Right lobe of liver (tissue), 6 donors: ENCODE measurements around the gene ZNF609. TPM values are rescaled to one million over a fixed set of nuclear protein-coding genes. Genes with fewer than 3 reads are reported as not detected.

Source experiments
- ATAC-seq, 4 donors: fragments of 200-7000 bp; cut with Tn5 transposase; one replicate each; pipeline ENCODE4 v1.9.1; 2020; ENCODE audit warnings: mild to moderate bottlenecking in 4 of 4, moderate library complexity in 4 of 4
- DNase-seq, 3 donors: peaks; one replicate each; pipeline ENCODE4 v3.0.0-alpha.2; 2020
- H3K27ac ChIP-seq, 3 donors: fragments of 200-600 bp; one replicate each; pipeline ENCODE4 v1.8.0; 2022
- H3K27me3 ChIP-seq, 2 donors: fragments of 200-600 bp; one replicate each; pipeline ENCODE4 v1.8.0; 2022
- H3K36me3 ChIP-seq, 4 donors: fragments of 200-600 bp; sonication (generic) in 1 of 4; one replicate each; pipeline versions ENCODE4 v1.5.1 to v1.8.0; 2017 to 2022; ENCODE audit warnings: control low read depth in 1 of 4
- H3K4me1 ChIP-seq, 4 donors: fragments of 200-600 bp; sonication (generic) in 1 of 4; one replicate each; pipeline versions ENCODE4 v1.5.1 to v1.8.0; 2017 to 2022; ENCODE audit warnings: control low read depth in 1 of 4
- H3K4me3 ChIP-seq, 3 donors: fragments of 200-600 bp; one replicate each; pipeline ENCODE4 v1.8.0; 2022
- H3K9me3 ChIP-seq, 4 donors: fragments of 200-600 bp; sonication (generic) in 1 of 4; one replicate each; pipeline versions ENCODE4 v1.5.1 to v1.8.0; 2017 to 2022; ENCODE audit warnings: control low read depth in 1 of 4
- CTCF ChIP-seq, 4 donors: fragments of 200-600 bp in 3 of 4; fragments of 450-650 bp in 1 of 4; IDR thresholded peaks; one replicate each; pipeline versions ENCODE4 v1.5.1 to v1.8.0; 2016 to 2022; ENCODE audit warnings: antibody characterized with exemption in 4 of 4, mild to moderate bottlenecking in 2 of 4
- POLR2A ChIP-seq: fragments of 450-650 bp; IDR thresholded peaks from one replicate; pipeline ENCODE4 v1.6.1; 2017; ENCODE audit warnings: antibody characterized with exemption, mild to moderate bottlenecking
- WGBS: methylation state at CpG from one replicate; pipeline ENCODE4 v1.1.6; 2018; ENCODE audit warnings: low coverage, low lambda C conversion rate; ENCODE audit not compliant: insufficient coverage; ENCODE audit errors: missing lambda C conversion rate; 5-methylcytosine and 5-hydroxymethylcytosine counted together
- intact Hi-C, 2 donors: fragments of 100-400 bp; cut with DNase I; formaldehyde crosslinking; loops; one replicate each; pipeline versions ENCODE4 v1.11.2 to v1.14.1; 2022
- total RNA-seq, 6 experiments: library from RNA; depleted of rRNA in 2 of 6; stranded (reverse); fragments of >200 nt in 2 of 6; fragmentation: NEBNext Ultra II Directional in 3 of 6; extraction: Animal tissue kit (Norgen Biotek cat#: 25700) in 3 of 6; gene quantifications; one replicate each; pipeline versions ENCODE4 v1.1.0 to v1.2.4, GENCODE V29; 2016 to 2023
- donor health status: DM: no; HTN: yes; CAD: no.
- donor health status: DM: no; HTN: no; CAD: no.
- donor health status: DM: no; HTN: no; CAD: no.
- donor health status: DM: no; HTN: yes; CAD: no.
- donor health status: DM: no; HTN: yes; CAD: no.

The ZNF609 gene
- total RNA-seq, 6 experiments from 2014 or later, result 10.7 to 16.1 (median 13.5) TPM

DNA sequence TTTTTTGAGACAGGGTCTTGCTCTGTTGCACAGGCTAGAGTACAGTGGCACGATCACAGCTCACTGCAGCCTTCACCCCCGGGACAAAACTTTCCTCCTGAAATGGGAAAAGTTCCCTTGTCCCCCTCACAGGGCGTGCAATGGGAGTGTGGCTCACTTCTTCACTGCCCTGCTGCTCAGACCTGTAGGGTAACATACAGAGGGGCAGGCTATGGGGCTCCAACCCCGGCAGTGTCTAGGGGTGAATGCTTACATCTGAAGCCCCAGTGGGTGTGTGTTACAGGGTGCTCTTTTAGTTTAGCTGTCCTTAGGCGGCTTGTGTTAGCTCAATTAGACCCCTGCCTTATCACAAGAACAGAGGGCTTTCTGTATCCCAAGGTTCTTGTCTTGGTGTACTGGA, 157.8 kb downstream of the ZNF609 start:
- DNase-seq, result no peak
- no peak for TF ChIP-seq CTCF (IDR thresholded peaks at IDR 0.05)
- no peak for TF ChIP-seq POLR2A
- Histone ChIP-seq H3K9me3 (no peaks in the 10 kb centered on the region), H3K4me3 (no peak overlapping the region), H3K27ac (no peak overlapping the region), H3K36me3 (no peaks in the 10 kb centered on the region), H3K4me1 (peaks cover 0 to 14% (median 0%) of the 10 kb centered on the region in 4 donors), H3K27me3 (no peaks in the 10 kb centered on the region)
- 85% methylated on average over 5 of the region's 5 CpGs for WGBS
- intact Hi-C loops, result no loop called here
- no peak for ATAC-seq

DNA sequence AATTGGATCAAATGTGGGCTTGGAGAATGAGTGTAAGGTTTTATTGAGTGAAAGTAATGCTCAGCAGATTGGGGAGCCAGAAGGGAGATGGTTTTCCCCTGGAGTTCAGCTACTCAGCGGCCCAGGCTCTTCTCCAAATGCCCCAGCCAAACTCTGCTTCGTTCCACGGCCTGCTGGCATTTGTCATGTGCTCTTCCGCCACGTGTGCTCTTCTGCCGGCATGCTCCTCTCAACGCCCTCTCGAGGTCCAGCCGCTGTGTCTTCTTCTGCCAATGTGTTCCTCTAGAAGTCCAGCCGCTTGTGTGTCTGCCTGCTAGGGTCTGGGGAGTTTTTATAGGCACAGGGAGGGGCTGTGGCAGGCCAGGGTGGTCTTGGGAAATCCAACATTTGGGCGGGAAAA, 158.2 kb downstream of the ZNF609 start:
- no peak for DNase-seq
- intact Hi-C loops, result no loop called here
- no peaks in the 10 kb centered on the region for H3K36me3 ChIP-seq
- H3K27ac ChIP-seq, result no peak overlapping the region
- H3K9me3 ChIP-seq, result no peaks in the 10 kb centered on the region
- peaks cover 0 to 14% (median 0%) of the 10 kb centered on the region in 4 donors for H3K4me1 ChIP-seq
- H3K27me3 ChIP-seq, result no peaks in the 10 kb centered on the region
- 63% methylated on average over 10 of the region's 11 CpGs for WGBS
- peak in 2 of 4 donors; percentile 18 to 23 for ATAC-seq
- H3K4me3 ChIP-seq, result no peak overlapping the region
- TF ChIP-seq CTCF (IDR thresholded peaks at IDR 0.05) (no peak), POLR2A (no peak)

DNA sequence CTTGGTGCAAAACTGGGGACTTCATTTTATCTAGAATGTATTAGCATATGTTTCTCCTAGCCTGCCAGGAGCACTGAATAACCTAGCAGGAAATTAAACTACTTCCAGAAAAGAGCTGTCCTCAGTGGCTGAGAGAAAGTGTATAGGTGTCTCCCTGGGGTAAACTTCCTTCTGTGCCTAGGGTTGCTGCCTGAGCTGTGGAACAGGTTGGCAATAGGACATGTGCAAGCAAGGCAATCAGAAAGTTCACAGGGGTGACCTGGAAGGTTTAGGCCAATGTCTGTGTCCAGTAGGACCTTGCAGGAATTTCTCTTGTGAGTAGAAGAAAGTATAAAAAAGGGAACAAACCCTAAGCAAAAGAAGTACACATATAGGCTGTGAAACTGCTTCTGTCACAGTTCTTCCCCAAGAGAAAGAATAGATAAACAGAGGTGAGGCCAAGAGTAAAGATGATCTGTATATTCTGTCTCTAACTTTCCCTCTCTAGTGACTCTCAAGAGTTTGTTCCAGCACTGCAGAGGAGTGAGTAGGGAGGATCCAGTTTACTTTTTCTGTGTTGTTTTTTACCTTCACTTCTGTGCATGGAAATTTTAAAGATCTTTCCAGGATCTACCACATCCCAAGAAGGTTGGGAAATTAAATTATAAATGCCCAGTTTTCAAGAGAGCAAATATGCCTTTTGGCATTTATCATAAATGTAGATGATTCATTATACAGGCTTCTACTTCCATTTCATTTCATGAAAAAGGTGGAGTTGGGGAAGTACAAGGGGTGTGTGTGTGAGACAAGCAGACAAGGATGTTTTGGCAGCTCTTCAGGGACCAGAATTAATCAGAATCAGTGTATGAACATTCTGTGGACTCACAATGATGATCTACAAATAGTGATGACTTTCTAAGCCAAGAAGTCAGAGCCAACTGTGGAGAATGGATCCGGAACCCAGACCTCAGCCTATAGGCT, 159.8 kb downstream of the ZNF609 start:
- H3K27ac ChIP-seq, result no peak overlapping the region
- no peaks in the 10 kb centered on the region for H3K36me3 ChIP-seq
- peak; percentile 40 to 73 (median 51) for ATAC-seq
- TF ChIP-seq POLR2A, result no peak
- no peak for TF ChIP-seq CTCF (IDR thresholded peaks at IDR 0.05)
- no peaks in the 10 kb centered on the region for H3K27me3 ChIP-seq
- no peaks in the 10 kb centered on the region for H3K9me3 ChIP-seq
- WGBS, result 67% methylated on average over 1 of the region's 1 CpG
- peaks cover 0 to 14% (median 0%) of the 10 kb centered on the region in 4 donors for H3K4me1 ChIP-seq
- DNase-seq, result no peak
- intact Hi-C loops, result no loop called here
- H3K4me3 ChIP-seq, result no peak overlapping the region

DNA sequence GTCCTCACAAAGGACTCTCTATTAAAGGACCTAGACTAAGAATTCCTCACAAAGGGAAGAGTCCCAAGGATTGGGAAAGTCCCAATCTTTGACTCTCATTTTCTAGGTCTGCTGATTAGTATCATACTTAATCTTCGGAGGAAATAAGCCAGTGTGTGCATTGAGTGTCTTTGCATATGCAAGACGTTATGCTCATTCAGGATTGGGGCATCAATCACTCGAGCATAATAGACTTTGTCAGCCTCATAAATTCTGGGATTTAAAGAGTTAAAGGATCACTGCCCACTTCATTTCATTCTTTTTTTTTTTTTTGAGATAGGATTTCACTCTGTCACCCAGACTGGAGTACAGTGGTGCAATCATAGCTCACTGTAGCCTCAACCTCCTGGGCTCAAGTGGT, 160.7 kb downstream of the ZNF609 start:
- intact Hi-C loops, result no loop called here
- peaks cover 0 to 14% (median 0%) of the 10 kb centered on the region in 4 donors for H3K4me1 ChIP-seq
- H3K4me3 ChIP-seq, result no peak overlapping the region
- no peaks in the 10 kb centered on the region for H3K36me3 ChIP-seq
- WGBS, result 96% methylated on average over 3 of the region's 3 CpGs
- H3K27ac ChIP-seq, result no peak overlapping the region
- ATAC-seq (no peak), DNase-seq (no peak)
- H3K9me3 ChIP-seq, result no peaks in the 10 kb centered on the region
- H3K27me3 ChIP-seq, result no peaks in the 10 kb centered on the region
- no peak for TF ChIP-seq POLR2A
- TF ChIP-seq CTCF (IDR thresholded peaks at IDR 0.05), result no peak
